Stomach smooth muscle (tissue), 2 donors: ENCODE data around the gene TAF1B.

Source experiments
- H3K27ac ChIP-seq: one replicate; pipeline ENCODE4 v1.7.0; 2013; ENCODE audit warnings: mild to moderate bottlenecking, low read length, inconsistent platforms
- H3K27me3 ChIP-seq, 2 donors: one replicate each; pipeline ENCODE4 v1.7.0; 2013; ENCODE audit warnings: low read length in 2 of 2; ENCODE audit not compliant: insufficient read depth in 2 of 2, control insufficient read depth in 1 of 2
- H3K36me3 ChIP-seq, 2 donors: one replicate each; pipeline ENCODE4 v1.7.0; 2013; ENCODE audit warnings: low read length in 2 of 2; ENCODE audit not compliant: control insufficient read depth in 2 of 2, insufficient read depth in 2 of 2
- H3K4me1 ChIP-seq: one replicate; pipeline ENCODE4 v1.7.0; 2013; ENCODE audit warnings: low read length; ENCODE audit not compliant: control insufficient read depth, insufficient read depth
- H3K4me3 ChIP-seq, 2 donors: one replicate each; pipeline ENCODE4 v1.7.0; 2013; ENCODE audit warnings: low read length in 2 of 2
- H3K9ac ChIP-seq, 2 donors: one replicate each; pipeline ENCODE4 v1.7.0; 2013; ENCODE audit warnings: low read length in 2 of 2, mild to moderate bottlenecking in 1 of 2
- H3K9me3 ChIP-seq, 2 donors: one replicate each; pipeline ENCODE4 v1.7.0; 2013; ENCODE audit warnings: low read length in 2 of 2; ENCODE audit not compliant: control insufficient read depth in 2 of 2
- donor health status: healthy.
- donor health status: Pancreatic carcinoma.

Gene TAF1B

GRCh38 chr2:9843229-9844035 lies at the start of gene TAF1B:
Gene TAF1B (plus strand): TSS chr2:9843474. CDS start chr2:9843542, 68 bp downstream.
- Histone ChIP-seq H3K36me3 (peaks cover 7 to 8% of the 10 kb centered on the region in 2 donors), H3K27me3 (no peaks in the 10 kb centered on the region), H3K4me1 (peaks cover 7% of the 10 kb centered on the region), H3K4me3 (peak within 1 kb of the TSS; percentile 82 to 93), H3K9me3 (no peaks in the 10 kb centered on the region), H3K27ac (peak within 1 kb of the TSS; percentile 68), H3K9ac (peak within 1 kb of the TSS; percentile 72 to 79)

DNA sequence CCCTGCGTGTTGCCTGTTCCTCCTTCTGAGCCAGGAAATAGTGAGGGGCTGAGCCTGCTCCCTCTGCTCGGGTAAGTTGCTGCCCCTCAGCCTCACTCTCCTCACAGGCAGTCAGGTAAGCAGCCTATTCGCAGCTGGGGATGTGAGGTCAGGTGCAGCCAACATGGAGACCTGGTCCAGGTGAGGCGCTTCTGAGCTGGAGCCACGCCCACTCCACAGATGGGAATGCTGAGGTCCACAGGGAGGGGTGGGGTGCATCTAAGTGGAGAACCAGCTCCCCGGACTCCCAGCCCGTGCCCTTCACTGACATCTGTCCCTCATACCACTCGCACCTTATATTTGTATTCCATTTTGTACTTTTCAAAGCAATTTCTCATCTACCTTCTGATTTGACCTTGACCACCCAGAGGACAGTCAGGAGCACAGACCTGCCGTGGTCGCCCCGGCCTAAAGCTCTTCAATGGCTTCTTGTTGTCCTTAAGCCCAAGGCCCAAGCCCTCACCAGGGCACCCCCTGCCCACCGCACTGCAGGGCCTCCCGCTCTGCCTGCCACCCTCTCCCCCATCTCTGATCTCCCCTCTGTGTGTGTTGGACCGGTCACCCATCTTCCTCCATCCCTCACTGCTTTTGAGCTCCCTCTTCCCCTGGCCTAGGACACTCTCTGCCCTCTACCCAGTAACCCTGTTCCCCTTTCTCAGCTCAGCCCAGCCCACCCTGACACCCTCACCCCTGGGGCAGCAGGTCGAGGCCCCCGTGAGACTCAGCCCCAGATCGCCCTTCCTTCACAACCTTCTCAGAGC lies 49.2 kb upstream of the TAF1B start:
- H3K9ac ChIP-seq, result no peak overlapping the region
- peaks cover 2% of the 10 kb centered on the region for H3K4me1 ChIP-seq
- H3K9me3 ChIP-seq, result no peaks in the 10 kb centered on the region
- H3K36me3 ChIP-seq, result no peaks in the 10 kb centered on the region
- H3K27me3 ChIP-seq, result no peaks in the 10 kb centered on the region
- H3K27ac ChIP-seq, result no peak overlapping the region
- no peak overlapping the region for H3K4me3 ChIP-seq

GRCh38 chr2:9795071-9795470 lies 48.2 kb upstream of the TAF1B start:
- H3K4me3 ChIP-seq, result no peak overlapping the region
- H3K9ac ChIP-seq, result no peak overlapping the region
- H3K36me3 ChIP-seq, result no peaks in the 10 kb centered on the region
- no peaks in the 10 kb centered on the region for H3K27me3 ChIP-seq
- H3K4me1 ChIP-seq, result peaks cover 10% of the 10 kb centered on the region
- no peaks in the 10 kb centered on the region for H3K9me3 ChIP-seq
- no peak overlapping the region for H3K27ac ChIP-seq

DNA sequence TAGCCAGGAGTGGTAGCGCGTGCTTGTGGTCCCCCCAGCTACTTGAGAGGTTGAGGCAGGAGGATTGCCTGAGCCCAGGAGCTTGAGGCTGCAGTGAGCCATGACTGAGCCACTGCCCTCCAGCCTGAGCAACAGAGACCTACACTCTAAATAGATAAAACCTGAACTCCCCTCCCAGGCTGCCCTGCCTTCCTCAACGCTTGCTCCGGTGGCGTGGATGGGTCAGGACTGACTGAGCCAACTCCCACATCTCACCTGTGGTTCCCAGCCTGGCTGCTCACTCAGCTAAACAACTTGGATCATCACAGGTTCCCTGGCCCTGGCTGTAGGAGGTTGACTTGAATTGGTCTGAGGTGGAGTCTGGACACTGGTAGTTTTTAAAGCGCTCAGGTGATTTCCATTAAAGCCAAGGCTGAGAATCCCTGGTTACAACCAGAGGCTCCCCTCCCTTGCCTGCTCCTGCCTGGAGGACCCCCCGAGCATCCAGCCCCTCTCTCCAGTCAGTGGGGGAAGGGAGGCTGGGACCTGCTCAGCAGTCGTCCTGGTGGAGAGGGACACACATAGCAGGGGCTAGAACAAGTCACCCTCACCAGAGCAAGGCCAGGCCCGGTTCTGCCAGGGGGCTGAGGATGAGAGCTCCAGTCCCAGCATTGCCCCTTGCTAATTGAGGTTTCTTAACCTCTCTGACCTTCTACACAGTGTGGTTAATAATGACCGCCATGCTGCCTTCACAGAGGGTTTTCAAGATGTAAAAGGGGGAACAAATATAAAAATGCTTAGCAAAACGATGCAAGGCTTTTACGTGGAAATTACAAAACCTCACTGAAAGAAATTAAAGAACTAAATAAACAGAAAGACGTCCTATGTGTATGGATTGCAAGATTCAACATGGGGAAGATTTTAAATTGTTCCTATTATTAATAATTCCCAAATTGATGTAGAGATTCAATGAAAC lies 46.9 kb upstream of the TAF1B start:
- Histone ChIP-seq H3K9me3 (no peaks in the 10 kb centered on the region), H3K36me3 (no peaks in the 10 kb centered on the region), H3K9ac (no peak overlapping the region), H3K27me3 (no peaks in the 10 kb centered on the region), H3K4me1 (peaks cover 11% of the 10 kb centered on the region), H3K4me3 (no peak overlapping the region), H3K27ac (no peak overlapping the region)

GRCh38 chr2:9797086-9797485 lies 46.2 kb upstream of the TAF1B start:
- Histone ChIP-seq H3K27ac (no peak overlapping the region), H3K27me3 (no peaks in the 10 kb centered on the region), H3K4me3 (no peak overlapping the region), H3K9me3 (no peaks in the 10 kb centered on the region), H3K9ac (no peak overlapping the region), H3K36me3 (no peaks in the 10 kb centered on the region), H3K4me1 (peaks cover 11% of the 10 kb centered on the region)

DNA sequence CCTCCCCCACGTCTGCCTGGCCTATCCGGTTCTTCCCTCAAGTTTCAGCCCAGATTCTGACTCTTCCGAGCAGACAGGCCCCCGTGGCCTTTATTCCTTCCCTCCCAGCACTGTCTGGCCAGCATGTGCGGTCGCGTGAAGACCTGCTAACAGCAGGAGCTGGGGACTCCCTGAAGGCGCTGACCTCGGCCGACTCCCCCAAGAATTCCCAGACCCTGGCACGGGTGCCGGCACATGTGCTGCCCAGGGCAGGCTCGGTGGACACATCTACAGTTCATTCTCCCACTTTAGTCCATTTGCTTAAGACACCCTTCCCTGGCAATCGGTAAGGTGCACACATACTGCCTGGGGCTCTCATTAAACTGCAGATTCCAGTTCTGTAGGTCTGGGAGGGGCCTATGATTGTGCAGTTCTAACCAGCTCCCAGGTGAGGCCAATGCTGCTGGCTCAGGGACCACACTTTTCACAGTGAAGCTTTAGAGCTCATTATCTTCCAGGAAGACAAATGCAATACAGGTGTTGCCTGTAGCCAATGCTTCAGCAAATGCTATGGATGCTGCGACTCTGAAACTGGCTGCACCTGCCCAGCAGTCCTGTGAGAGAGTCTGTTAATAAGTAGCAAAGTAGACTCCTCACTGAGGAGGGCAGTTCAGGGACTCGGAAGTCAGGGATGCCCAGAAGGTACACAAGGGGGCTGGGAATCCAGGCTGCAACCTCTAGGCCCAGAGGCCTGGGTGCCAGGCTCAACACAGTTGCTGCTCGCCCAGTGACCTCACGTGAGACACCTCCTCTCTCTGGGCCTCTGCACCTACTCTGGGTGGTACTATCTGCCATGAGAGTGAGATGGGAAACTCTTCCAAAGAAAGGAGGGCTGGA lies 45.4 kb upstream of the TAF1B start:
- no peak overlapping the region for H3K9ac ChIP-seq
- H3K9me3 ChIP-seq, result no peaks in the 10 kb centered on the region
- H3K4me3 ChIP-seq, result no peak overlapping the region
- peaks cover 8% of the 10 kb centered on the region for H3K4me1 ChIP-seq
- no peak overlapping the region for H3K27ac ChIP-seq
- H3K36me3 ChIP-seq, result no peaks in the 10 kb centered on the region
- H3K27me3 ChIP-seq, result no peaks in the 10 kb centered on the region

DNA sequence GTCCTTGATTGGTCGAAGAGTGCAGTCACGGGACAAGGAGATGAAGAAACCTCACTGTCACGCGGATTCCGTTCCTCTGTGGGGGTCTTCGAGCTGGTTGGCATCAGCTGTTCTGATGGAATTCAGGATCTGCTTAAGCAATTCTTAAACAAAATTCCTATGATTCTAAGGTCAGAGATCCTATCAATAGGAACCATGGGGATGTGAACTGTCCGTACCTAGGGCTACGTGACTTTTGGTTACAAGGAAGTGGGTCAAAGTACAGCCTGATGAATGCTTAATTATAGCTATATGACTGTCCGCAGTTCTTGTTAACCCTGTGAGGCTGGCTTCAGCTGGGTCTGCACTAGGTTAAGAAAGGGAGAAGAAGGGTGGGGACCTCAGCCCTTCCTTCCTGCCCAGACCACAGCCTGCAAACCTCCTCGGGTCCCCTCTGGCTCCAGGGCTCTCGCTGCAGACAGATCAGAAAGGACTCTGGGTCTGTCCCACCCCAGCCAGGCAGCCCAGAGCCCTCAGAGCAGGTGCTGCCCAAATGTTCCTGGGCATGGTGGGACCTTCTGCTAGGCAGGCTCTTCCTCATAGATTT lies 44.2 kb upstream of the TAF1B start:
- Histone ChIP-seq H3K36me3 (no peaks in the 10 kb centered on the region), H3K27ac (no peak overlapping the region), H3K9me3 (no peaks in the 10 kb centered on the region), H3K4me3 (no peak overlapping the region), H3K9ac (no peak overlapping the region), H3K27me3 (no peaks in the 10 kb centered on the region), H3K4me1 (peaks cover 11% of the 10 kb centered on the region)

GRCh38 chr2:9799729-9800632 lies 43.3 kb upstream of the TAF1B start:
- peak overlapping the region in 1 of 2 donors; percentile 40 for H3K4me3 ChIP-seq
- H3K9ac ChIP-seq, result no peak overlapping the region
- H3K9me3 ChIP-seq, result no peaks in the 10 kb centered on the region
- peaks cover 11% of the 10 kb centered on the region for H3K4me1 ChIP-seq
- no peaks in the 10 kb centered on the region for H3K27me3 ChIP-seq
- no peak overlapping the region for H3K27ac ChIP-seq
- no peaks in the 10 kb centered on the region for H3K36me3 ChIP-seq

- no peaks in the 10 kb centered on the region for H3K36me3 ChIP-seq
- no peaks in the 10 kb centered on the region for H3K27me3 ChIP-seq
- peaks cover 11% of the 10 kb centered on the region for H3K4me1 ChIP-seq
- no peak overlapping the region for H3K9ac ChIP-seq
- no peaks in the 10 kb centered on the region for H3K9me3 ChIP-seq
- no peak overlapping the region for H3K4me3 ChIP-seq
- H3K27ac ChIP-seq, result no peak overlapping the region
Observed at GRCh38 chr2:9800639-9800974, 42.7 kb upstream of the TAF1B start.
